Germinal center (tissue), 1 donor: ENCODE results near the gene CAMTA1.
"Not testable (repeated sequence)": the region's sequence is repeated elsewhere in the genome, so short reads cannot be mapped to it uniquely, and the experiment has no call there.

Experiments
- DNase-seq: peaks from one replicate; pipeline ENCODE4 v3.0.0; 2012; ENCODE audit warnings: mixed read lengths, low spot score

CAMTA1 gene

DNA sequence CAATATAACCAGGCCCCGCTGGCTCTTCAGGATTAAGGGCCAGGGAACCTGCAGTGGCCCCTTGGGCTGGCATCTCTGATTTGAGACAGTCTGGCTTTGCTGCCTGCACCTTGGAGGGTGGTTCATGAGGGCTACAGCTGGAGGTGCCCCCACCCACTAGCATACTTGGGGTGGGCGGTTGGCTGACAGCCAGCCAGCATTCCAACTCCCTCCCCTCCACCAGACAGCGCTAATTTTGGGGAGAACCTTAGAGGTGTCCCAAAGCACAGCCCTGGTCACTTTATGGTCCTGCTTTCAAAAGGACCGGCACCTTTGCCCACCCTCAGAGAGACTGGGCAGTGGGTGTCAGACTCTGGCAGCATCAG is 805.2 kb downstream of the CAMTA1 start:
- DNase-seq = no peak

DNA sequence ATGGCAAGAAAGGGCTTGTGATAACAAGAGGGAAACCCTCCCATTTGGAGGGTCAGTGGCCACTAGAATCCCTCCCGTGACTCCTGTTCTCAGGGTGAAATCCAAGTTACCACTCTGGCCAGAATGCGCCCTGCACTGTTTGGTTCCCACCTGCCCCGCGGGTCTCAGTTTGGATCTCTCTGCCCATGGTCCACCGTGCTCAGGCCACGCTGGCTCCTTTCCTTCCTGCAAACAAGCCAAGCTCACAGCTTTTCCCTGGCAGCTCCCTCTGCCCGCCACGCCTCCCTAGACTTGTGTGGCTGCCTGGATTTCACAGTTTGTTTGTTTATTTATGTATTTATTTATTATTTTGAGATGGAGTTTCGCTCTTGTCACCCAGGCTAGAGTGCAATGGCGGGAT is 806.3 kb downstream of the CAMTA1 start:
- no peak for DNase-seq

DNA sequence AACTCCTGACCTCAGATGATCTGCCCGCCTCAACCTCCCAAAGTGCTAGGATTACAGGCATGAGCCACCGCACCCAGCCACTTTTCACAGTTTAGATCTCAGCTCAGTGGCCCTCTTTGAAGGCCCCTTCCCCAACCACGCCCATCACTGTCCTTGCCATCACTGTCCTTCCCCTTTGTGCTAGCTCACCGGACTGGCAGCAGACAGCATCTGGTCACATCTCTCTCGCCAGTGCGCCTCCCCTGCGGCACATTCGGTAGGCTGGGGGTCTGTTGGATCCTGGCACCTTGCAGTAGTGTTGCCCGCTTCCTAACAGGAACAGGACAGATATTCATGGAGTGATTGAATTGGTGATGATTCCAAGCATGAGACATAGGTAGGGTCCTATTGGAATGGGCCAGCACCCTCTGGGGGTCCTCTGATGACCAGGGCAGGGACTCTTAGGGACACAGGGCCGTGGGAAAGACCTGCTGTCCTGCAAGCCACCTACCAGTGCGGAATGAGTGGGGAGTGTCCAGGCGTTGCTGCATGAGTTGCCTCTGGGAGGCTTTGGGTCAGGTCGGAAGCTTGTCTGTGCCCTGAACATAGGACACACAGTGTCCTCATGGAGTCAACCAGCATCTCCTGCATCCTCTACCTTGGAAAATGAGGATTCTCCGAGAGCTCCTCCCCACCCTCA is 807.0 kb downstream of the CAMTA1 start:
- no peak for DNase-seq

DNA sequence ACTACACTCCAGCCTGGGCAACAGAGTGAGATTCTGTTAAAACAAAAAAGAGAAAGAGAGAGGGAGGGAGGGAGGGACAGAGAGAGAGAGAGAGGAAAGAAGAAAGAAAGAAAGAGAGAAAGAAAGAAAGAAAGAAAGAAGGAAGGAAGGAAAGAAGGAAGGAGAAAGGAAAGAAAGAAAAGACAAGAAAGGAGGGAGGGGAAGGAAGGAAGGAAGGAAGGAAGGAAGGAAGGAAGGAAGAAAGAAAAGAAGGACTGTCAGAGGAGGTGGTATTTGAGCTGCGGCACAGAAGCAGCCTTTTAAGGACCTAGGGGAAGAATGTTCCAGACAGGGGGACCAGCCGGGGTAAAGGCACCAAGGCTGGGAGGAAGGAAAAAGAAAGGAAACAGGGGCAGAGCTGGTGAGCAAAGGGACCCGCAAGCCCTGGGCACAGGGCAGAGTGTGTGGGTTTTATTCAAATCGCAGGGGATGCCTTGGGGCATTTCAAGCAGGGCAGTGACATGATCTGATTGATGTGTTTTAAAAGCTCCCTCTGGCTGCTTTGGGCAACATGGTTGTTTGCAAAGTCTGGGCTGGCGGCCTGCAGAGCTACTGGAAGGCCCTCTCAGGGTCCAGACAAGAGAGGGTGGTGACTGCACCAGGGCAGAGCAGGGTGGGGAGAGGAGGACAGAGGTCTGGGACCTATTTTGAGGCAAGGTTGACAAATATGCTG is 808.9 kb downstream of the CAMTA1 start:
- DNase-seq = no peak

DNA sequence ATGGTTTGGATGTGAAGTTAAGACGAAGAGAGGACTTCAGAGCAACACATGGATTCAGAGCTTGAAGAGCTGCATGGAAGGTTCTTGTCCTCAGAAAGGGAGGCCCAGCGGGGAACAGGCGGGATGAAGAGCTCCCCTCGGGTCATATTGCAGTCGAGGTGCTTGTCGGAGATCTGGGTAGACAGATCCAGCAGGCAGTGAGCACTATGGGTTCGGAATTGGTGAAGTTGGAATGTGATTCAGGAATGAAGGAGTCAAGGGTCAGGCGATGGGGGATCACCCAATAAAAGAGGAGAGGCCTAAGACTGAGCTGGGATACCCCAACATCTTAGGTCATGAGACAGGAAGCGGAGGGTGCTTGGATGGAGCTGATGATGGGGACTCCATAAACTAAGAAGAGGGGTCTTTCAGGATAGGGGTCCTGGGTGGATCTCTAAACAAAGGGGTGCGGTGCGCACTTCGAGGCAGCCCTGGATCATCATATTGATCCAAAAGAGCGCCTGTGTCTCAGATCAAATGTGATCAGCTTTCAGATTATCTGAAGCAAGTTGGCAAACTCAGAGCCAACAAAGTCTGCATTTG is 809.6 kb downstream of the CAMTA1 start:
- no peak for DNase-seq

DNA sequence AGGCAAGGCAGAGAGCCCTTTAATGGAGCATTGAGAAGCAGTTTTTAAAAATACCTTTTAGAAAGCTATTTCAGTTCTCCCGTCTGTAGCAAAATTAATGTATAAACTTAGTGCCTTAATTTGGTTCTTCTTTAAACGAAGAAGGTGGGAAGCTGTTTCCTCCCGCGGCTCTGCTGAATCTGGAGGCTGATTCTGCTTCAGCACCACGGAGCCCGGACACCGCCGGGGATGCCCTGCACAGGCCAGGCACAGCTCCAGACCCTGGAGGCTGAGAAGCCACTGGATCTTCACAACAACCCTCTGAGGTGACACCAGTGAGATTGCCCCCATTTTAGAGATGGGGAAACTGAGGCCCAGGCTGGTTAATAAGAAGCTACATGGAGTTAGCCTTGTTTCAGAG is 810.1 kb downstream of the CAMTA1 start:
- no peak for DNase-seq

DNA sequence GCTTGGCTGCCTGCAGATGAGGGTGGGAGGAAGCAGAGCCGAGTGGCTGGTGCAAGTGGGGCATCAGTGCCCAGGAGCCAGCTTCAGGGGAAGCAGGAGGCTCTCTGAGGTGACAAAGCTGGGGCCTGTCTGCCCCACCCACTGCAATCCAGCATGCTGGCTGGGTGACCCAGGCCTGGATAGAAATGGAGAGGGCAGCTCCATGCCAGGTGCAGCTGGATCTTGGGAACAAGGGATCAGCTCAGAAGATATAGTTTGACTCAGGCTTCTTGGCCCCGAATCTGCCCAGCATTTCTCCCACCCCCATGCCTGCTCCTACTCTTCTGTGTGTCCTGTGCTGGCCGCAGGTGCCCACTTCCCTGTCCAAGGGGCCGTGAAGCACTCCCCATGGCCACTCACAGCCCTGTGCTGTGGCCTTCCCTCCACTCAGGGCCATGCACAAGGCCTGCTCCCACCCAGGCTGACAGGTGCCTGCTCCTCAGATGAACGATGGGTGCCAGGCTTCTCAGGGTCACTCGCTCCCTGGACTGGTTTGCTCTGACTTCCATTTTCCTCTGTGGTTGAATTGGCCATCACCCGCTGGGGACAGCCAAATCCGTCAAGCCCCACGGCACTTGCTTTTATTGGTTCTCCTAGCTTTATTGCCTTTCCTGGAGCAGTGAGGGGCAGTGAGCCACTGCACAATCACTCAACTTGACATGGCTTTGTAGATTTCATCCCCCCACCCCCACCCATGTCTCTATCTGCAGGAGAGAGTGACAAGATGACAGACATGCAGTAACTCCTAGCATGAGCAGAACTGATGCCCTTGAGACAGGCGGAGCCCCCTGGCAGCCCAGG is 811.1 kb downstream of the CAMTA1 start:
- DNase-seq = no peak

DNA sequence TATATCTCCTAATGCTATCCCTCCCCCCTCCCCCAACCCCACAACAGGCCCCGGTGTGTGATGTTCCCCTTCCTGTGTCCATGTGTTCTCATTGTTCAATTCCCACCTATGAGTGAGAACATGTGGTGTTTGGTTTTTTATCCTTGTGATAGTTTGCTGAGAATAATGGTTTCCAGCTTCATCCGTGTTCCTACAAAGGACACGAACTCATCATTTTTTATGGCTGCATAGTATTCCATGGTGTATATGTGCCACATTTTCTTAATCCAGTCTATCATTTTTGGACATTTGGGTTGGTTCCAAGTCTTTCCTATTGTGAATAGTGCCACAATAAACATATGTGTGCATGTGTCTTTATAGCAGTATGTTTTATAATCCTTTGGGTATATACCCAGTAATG is 812.8 kb downstream of the CAMTA1 start:
- DNase-seq = not testable (repeated sequence)

DNA sequence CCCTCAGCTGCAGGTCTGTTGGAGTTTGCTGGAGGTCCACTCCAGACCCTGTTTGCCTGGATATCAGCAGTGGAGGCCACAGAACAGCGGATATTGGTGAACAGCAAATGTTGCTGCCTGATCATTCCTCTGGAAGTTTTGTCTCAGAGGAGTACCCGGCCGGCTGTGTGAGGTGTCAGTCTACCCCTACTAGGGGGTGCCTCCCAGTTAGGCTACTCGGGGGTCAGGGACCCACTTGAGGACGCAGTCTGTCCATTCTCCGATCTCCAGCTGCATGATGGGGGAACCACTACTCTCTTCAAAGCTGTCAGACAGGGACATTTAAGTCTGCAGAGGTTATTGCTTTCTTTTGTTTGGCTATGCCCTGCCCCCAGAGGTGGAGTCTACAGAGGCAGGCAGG is 819.7 kb downstream of the CAMTA1 start:
- not testable (repeated sequence) for DNase-seq

DNA sequence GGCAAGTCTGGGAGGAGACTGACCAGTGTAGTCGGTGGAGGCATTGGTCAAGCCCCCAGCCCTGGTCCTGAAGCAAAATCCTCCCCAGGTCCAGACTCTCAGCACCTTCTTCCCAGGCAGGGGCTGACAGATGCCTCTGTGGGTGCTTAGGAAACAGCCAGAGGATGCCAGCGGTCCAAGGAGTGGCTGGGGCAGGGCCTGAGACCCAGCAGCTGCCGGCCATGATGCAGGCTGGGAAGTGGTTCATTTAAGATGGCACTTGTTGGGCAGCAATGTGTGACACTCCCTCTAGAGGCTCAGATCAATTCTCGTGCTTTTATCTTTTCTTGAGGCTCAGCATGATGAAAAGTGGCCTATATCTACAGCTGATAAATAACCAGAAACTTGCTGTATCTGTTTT is 820.8 kb downstream of the CAMTA1 start:
- DNase-seq = no peak

DNA sequence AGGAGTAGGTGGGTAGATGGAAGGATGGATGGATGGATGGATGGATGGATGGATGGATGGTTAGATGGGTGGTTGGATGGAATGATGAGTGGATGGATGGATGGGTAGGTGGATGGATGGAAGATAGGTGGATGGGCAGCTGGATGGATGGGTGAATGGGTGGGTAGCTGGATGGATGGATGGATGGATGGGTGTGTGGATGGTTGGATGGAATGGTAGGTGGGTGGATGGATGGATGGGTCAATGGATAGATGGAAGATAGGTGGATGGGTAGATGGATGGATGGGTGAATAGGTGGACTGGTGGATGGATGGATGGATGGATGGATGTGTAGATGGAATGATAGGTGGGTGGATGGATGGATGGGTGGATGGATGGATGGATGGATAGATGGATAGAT is 821.8 kb downstream of the CAMTA1 start:
- DNase-seq = no peak

DNA sequence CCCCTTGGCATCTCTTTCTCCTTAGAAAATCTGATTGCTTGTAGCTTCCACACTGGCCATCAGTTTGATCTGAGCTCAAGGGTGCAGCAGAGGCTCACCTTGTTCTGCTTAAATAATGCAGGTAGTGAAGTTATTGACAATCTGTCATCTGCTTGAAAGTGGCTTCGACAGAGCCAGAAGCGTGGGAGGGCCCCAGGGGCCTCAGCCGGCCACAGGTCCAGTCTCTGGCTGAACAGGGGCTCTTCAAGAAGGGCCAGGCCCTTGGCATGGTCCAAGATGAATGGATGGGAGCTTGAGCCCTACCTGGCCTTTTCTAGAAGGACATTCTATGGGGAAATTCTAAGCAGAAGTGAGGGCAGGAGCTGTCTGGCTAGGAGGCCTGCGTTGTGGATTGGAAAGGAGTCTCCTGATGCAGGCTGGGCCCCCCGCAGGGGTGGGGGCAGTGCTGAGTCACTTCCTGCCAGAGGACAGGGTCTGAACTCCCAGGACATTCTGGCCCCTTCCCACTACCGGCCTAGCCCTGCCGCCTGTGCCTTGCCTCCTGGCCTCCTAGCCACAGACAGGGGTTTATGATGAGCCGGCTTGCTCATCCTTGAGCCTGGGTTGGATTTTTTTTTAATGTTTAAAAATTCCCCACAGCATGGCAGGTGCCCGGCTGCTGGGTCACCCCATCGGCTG is 823.5 kb downstream of the CAMTA1 start:
- no peak for DNase-seq

DNA sequence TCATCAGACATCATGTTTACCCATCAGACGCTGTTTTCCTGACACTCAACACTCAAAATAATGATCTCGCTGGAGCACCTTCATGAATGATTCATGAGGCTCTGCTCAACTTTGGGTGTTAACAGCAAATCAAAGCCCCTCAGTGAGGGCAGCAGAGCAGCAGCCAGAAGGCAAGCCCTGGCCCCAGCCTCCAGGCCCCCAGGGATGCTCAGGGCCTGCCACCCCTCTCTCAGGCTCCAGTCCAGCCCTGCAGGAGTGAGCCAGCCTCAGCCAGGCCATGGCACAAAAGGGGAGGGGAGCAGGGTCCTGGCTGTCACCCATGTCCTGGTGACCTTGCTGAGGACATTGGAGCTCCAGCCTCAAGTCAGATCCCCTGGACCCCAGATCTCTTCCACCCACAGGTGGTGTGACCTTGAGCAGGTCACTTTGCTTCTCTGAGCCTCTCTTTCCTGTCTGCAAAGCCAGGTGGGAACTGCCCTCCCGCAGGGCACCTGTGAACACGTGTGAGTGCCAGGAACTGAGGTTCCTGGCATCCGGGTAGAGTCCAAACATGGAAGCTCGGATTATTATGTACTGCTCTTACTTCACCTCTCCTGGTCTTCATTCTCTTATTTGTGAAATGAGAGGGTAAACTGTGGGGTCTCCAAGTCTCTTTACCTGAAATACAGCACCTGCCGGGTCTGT is 824.2 kb downstream of the CAMTA1 start:
- DNase-seq = no peak

DNA sequence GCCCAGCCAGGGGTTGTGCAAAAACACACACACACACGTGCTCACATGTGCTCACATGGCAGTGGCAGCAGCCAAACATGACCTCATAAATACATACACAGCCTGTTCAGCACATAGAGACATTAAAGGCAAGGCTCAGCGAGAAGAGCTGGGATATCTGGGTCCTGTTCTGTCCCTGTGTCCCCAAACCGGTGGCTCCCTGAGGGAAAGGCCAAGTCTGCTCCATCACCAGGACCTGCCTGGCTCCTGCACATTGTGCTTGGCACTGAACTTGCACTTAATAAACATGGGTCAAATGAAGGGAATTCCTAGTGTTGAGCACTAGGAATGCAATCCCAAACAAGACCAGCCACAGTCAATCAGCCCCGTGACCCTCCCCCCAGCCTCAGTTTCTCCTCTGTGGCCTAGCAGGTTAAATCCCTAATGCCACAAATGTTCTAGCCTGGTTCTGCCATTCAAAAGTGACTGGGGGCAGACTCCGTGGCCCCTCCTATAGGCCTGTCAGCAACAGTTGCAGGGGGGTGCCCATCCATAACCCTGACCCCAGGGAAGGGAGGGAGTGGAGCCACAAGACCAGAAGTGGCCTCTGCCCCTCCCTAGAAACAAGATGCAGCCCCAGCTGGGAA is 825.0 kb downstream of the CAMTA1 start:
- DNase-seq = no peak

DNA sequence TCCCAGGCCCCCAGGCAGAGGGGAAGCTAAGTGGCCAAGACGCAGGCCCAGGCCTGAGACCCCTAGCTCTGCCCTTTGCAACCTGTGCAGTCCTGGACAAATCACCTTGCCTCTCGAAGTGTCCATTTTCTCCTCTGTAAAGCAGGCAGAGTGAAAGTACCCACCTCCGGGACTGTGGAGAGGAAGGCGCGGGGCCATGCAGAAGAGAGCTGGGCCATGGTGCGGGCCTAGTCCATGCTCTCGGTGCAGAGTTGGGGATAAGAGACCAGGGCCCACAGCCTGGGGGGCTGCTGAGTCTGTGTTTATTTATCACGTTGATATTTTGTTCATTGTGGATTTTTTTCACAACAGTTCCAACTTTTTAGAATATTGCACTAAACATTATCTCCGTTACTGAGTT is 825.7 kb downstream of the CAMTA1 start:
- no peak for DNase-seq

DNA sequence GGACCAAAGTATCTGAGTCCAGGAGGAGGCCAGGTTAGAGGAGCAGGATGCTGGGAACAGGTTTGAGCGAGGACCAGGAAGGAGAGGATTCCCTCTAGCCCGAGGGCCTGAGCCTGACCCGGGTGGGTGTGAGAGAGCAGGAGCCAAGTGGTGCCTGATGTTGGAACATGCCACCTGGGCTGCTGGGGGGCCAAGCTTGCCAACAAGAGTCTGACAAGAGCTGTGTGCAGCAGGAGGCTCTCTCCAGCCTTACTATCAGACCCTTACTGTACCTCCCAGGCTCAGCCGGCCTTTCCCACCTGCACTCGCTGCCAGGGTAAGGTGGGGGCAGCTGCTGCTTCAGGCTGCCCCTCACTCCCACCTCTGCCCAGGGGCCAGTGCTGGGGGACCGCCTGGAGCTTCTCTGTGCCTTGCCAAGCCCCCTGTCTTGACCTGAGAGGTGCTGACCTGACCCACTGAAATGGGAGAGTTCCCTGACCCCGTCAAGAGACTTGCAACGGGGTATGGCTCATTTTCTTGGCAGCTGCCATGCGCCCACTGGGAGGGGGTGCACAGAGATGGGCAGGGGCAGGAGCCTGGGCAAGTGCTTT is 826.3 kb downstream of the CAMTA1 start:
- no peak for DNase-seq

DNA sequence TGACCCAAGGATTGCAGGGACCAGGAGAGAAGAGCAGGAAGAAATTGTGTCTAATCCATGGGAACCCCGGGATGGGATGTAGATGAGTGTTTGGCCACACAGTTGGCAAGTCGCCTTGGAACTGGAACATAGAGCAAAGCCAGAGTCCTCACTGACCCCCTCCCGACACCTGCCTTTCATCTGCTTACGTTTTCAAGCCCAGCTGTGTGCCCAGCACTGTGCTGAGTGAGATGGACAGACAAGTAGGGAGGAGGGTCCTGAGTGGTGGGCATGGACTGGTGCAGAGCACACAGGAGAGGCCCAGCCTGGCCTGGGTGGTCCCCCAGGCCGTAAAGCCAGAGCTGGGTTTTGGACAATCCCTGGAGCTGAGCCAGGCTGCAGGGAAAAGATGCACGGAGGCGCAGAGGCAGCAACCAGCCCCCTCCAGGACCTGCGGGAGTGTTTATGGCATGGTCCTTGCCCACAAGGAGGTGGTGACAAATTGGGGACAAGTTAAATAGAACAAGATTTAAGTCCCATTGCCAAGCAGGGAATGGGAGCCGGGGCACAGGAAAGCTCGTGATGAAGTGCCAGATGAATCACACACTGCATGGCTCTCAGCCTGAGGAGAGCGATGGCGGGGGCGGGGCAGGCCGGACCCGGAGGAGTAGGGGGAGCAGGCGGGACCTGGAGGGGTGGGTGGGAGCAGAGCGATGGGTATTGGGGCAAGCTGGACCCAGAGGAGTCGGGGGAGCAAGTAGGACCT is 828.0 kb downstream of the CAMTA1 start:
- DNase-seq = no peak

DNA sequence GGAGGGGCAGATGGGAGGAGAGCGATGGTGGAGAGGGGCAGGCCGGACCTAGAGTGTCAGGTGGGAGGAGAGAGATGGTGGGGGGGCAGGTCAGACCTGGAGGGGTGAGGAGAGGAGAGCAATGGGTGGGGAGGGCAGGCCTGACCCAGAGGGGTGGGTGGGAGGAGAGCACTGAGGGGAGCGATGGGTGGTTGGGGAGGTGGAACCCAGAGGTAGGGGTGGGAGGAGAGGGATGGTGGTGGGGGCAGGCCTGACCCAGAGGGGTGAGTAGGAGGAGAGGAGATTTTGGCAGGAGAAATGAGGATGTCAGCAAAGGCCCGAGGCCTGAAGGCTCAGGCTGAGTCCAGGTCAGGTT is 828.6 kb downstream of the CAMTA1 start:
- DNase-seq = no peak

DNA sequence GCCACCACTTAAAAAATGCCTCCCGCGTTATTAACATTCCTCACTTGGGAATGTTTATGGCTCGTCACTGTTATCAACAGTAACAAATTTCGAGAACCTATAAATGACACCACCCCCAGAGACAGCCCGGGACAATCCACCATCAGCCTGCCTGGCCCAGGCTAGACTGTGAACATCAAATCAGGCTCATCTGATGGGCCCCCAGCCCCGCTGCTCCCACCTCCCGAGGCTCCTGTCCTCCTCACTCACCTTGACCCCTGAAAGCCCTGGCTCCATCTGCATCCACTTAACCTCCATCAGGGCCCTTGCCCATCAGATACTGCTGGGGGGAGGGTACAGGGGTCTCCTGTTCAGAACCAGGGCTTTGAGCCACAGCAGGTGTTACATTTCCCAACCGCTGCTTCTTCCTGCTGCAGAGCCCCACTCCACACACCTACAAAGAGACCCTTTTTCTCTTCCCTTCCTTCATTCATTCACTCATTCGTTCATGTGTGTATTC is 829.4 kb downstream of the CAMTA1 start:
- no peak for DNase-seq

DNA sequence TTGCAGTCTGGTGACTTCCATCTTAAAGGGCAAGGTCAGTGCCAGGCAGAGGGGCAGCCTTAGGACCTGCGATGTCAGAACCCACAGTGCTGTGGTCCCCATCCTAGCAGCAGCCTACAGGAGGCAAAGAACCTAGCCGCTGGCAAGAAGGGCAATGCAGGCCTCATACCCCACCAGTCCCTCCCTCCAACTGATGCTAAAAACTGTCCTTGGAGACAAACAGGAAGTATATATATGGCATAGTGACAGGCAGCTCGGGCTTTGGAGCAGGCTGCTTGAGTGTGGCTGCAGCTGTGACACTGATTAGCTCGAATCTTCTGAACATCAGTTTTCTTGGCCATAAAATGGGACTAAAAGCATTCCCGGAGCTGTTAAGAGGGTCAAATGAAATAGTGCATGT is 829.9 kb downstream of the CAMTA1 start:
- no peak for DNase-seq
